Myocyte (in vitro differentiated cells): ENCODE measurements around the gene CHAF1A. TPM values are rescaled to one million over a fixed set of nuclear protein-coding genes. Genes with fewer than 3 reads are reported as not detected.
A peak's percentile ranks its signal among the peaks of the same experiment; 100 is the strongest.

Experiments used
- DNase-seq: peaks from one replicate; pipeline ENCODE4 v3.0.0-alpha.2; 2012; ENCODE audit warnings: low read depth
- total RNA-seq: library from RNA; depleted of rRNA; stranded (reverse); fragments of >200 nt; gene quantifications from 2 replicates; pipeline ENCODE4 v1.2.3, GENCODE V29; 2014

CHAF1A gene
- total RNA-seq, 1 donor from 2014 or later = 3.1 TPM

GRCh38 chr19:4453232-4454179 lies 51.1 kb downstream of the CHAF1A start:
- DNase-seq = no peak

GRCh38 chr19:4454747-4455718 lies 52.6 kb downstream of the CHAF1A start:
- peak; percentile 58 for DNase-seq

- peak; percentile 85 for DNase-seq
Measured at GRCh38 chr19:4455719-4456475, 53.5 kb downstream of the CHAF1A start.

- DNase-seq = peak; percentile 66
Measured at GRCh38 chr19:4456476-4456842, 54.0 kb downstream of the CHAF1A start.

- peak; percentile 65 for DNase-seq
Measured at GRCh38 chr19:4456843-4457653, 54.6 kb downstream of the CHAF1A start.

- peak; percentile 98 for DNase-seq
Measured at GRCh38 chr19:4457654-4458395, 55.4 kb downstream of the CHAF1A start, which contains the start of gene UBXN6. Gene UBXN6, minus strand, starts transcription at chr19:4457794. Its CDS starts 97 bp downstream, at chr19:4457697.

GRCh38 chr19:4464815-4465581 lies 62.6 kb downstream of the CHAF1A start:
- no peak for DNase-seq

- no peak for DNase-seq
Measured at GRCh38 chr19:4467835-4468234, 65.4 kb downstream of the CHAF1A start.

- peak; percentile 100 for DNase-seq
Measured at GRCh38 chr19:4471403-4472173, 69.1 kb downstream of the CHAF1A start.

GRCh38 chr19:4472174-4472974 lies 69.9 kb downstream of the CHAF1A start, which contains the start of gene HDGFL2:
Gene HDGFL2, plus strand, starts transcription at chr19:4472297. Its CDS starts 54 bp downstream, at chr19:4472351.
- DNase-seq = no peak

GRCh38 chr19:4473011-4473762 lies 70.7 kb downstream of the CHAF1A start:
- DNase-seq = no peak

- no peak for DNase-seq
Measured at GRCh38 chr19:4473763-4474513, 71.5 kb downstream of the CHAF1A start.

GRCh38 chr19:4474514-4475022 lies 72.1 kb downstream of the CHAF1A start:
- DNase-seq = peak; percentile 12

GRCh38 chr19:4477034-4477801 lies 74.8 kb downstream of the CHAF1A start:
- no peak for DNase-seq
